ENCODE data around the gene PTPN18.
"Not testable (repeated sequence)": the region's sequence is repeated elsewhere in the genome, so short reads cannot be mapped to it uniquely, and the experiment has no call there.

The PTPN18 gene

GRCh38 chr2:130355578-130356431 is at the start of gene PTPN18:
TSS of gene PTPN18 (plus strand) at chr2:130356056. CDS start at chr2:130356108, 52 bp downstream.
- no peak for DNase-seq

- no peak for DNase-seq
These were observed 48.0 kb upstream of the PTPN18 start for GRCh38 chr2:130307850-130308249.

GRCh38 chr2:130310881-130311280 is 45.0 kb upstream of the PTPN18 start:
- DNase-seq: no peak

- no peak for DNase-seq
These were observed 42.0 kb upstream of the PTPN18 start for GRCh38 chr2:130313812-130314334.

- DNase-seq: no peak
These were observed 41.5 kb upstream of the PTPN18 start for GRCh38 chr2:130314377-130314776.

- DNase-seq: no peak
These were observed 39.3 kb upstream of the PTPN18 start for GRCh38 chr2:130316596-130316995.

- DNase-seq: no peak
These were observed 37.0 kb upstream of the PTPN18 start for GRCh38 chr2:130318906-130319305.

GRCh38 chr2:130319536-130319935 is 36.3 kb upstream of the PTPN18 start:
- DNase-seq: no peak

GRCh38 chr2:130327703-130328527 is 27.9 kb upstream of the PTPN18 start:
- no peak for DNase-seq

GRCh38 chr2:130328710-130329109 is 27.1 kb upstream of the PTPN18 start:
- DNase-seq: peak; percentile 55

- no peak for DNase-seq
These were observed 23.4 kb upstream of the PTPN18 start for GRCh38 chr2:130332271-130333073.

- not testable (repeated sequence) for DNase-seq
These were observed 22.6 kb upstream of the PTPN18 start for GRCh38 chr2:130333253-130333652.

- DNase-seq: no peak
These were observed 21.8 kb upstream of the PTPN18 start for GRCh38 chr2:130334026-130334425.

- no peak for DNase-seq
These were observed 20.6 kb upstream of the PTPN18 start for GRCh38 chr2:130335226-130335625.

GRCh38 chr2:130336150-130336876 is 19.5 kb upstream of the PTPN18 start:
- no peak for DNase-seq

- DNase-seq: peak; percentile 9
These were observed 18.8 kb upstream of the PTPN18 start for GRCh38 chr2:130336877-130337734.

GRCh38 chr2:130337735-130338325 is 18.0 kb upstream of the PTPN18 start:
- no peak for DNase-seq

GRCh38 chr2:130338793-130339345 is 17.0 kb upstream of the PTPN18 start:
- DNase-seq: no peak

- no peak for DNase-seq
These were observed 15.7 kb upstream of the PTPN18 start for GRCh38 chr2:130339885-130340745.

Measured in NCI-H187 treated with DMSO at 0.1 percent for 48 hours (cell line).